HG02588 (cell line): Measurements from ENCODE around the gene RAPGEF4.
A peak's percentile ranks its signal among the peaks of the same experiment; 100 is the strongest.
"Not testable (repeated sequence)": the region's sequence is repeated elsewhere in the genome, so short reads cannot be mapped to it uniquely, and the experiment has no call there.

ENCODE experiments used
- ATAC-seq: cut with Tn5 transposase; IDR thresholded peaks from one replicate; pipeline ENCODE4 v1.9.1; 2021; ENCODE audit warnings: mild to moderate bottlenecking, moderate library complexity; ENCODE audit not compliant: unreplicated experiment

Gene RAPGEF4

GRCh38 chr2:173087214-173087581 is 351.6 kb downstream of the RAPGEF4 start:
- no peak for ATAC-seq

GRCh38 chr2:173087793-173088496 is 352.3 kb downstream of the RAPGEF4 start:
- ATAC-seq = no peak

GRCh38 chr2:173090276-173090877 is 354.7 kb downstream of the RAPGEF4 start:
- ATAC-seq = no peak

GRCh38 chr2:173090973-173091660 is 355.5 kb downstream of the RAPGEF4 start:
- ATAC-seq = no peak

GRCh38 chr2:173091910-173092309 is 356.3 kb downstream of the RAPGEF4 start:
- ATAC-seq = no peak

GRCh38 chr2:173092844-173093402 is 357.3 kb downstream of the RAPGEF4 start:
- ATAC-seq = no peak

GRCh38 chr2:173093617-173094016 is 358.0 kb downstream of the RAPGEF4 start:
- ATAC-seq = not testable (repeated sequence)

GRCh38 chr2:173094731-173095130 is 359.1 kb downstream of the RAPGEF4 start:
- ATAC-seq = no peak

- ATAC-seq = no peak
Measured at GRCh38 chr2:173095356-173095755, 359.7 kb downstream of the RAPGEF4 start.

GRCh38 chr2:173099271-173099670 is 363.6 kb downstream of the RAPGEF4 start:
- ATAC-seq = no peak

- no peak for ATAC-seq
Measured at GRCh38 chr2:173099804-173100203, 364.2 kb downstream of the RAPGEF4 start.

GRCh38 chr2:173101687-173102086 is 366.0 kb downstream of the RAPGEF4 start:
- peak; percentile 81 for ATAC-seq
